HCT116 (cell line): ENCODE measurements around the gene THSD7B. TPM values are rescaled to one million over a fixed set of nuclear protein-coding genes. Genes with fewer than 3 reads are reported as not detected.

Experiments used
- ATAC-seq: fragments of 200-7000 bp; cut with Tn5 transposase; 2 replicates; pipeline ENCODE4 v1.9.1; 2020; ENCODE audit warnings: mild to moderate bottlenecking, moderate library complexity
- BruUV-seq: library from RNA; stranded (reverse); fragments of 400-500 nt; replicated peaks from 2 replicates; lab custom pipeline; 2021; lab: Mats Ljungman, UMichigan
- CTCF ChIA-PET: fragments of 300-600 bp; sonication (Branson Sonifier 250); formaldehyde crosslinking; loops from one replicate; lab custom pipeline; 2021; ENCODE audit warnings: antibody characterized with exemption; lab: Charles Lee
- POLR2A ChIA-PET: fragments of 300-600, 350-600 bp; sonication (Branson Sonifier 250); formaldehyde crosslinking; loops from one replicate; lab custom pipeline; 2021; ENCODE audit warnings: antibody characterized with exemption; lab: Charles Lee
- RAD21 ChIA-PET, 2 experiments: fragments of 300-600 bp; sonication (Branson Sonifier 250); formaldehyde crosslinking; loops; one replicate each; lab custom pipeline; 2023; ENCODE audit warnings: low total read pairs in 2 of 2; ENCODE audit not compliant: uncharacterized antibody in 2 of 2, unreplicated experiment in 2 of 2, low non-redundant PET in 1 of 2; lab: Charles Lee
- DNase-seq: peaks from one replicate; pipeline ENCODE4 v3.0.0-alpha.2; 2010; ENCODE audit warnings: low read depth, low spot score
- H2AFZ ChIP-seq: fragments of 200-600 bp; shearing (Covaris generic), sonication (generic); 2 replicates; pipeline ENCODE4 v1.6.1; 2017; ENCODE audit warnings: low read depth, mixed run types, mixed read lengths, antibody characterized with exemption, low read length; ENCODE audit not compliant: poor library complexity, severe bottlenecking
- H3K27ac ChIP-seq: 2 replicates; pipeline ENCODE4 v1.5.1; 2012; ENCODE audit warnings: low read depth, low read length
- H3K27me3 ChIP-seq: fragments of 200-600 bp; sonication (generic); 2 replicates; pipeline ENCODE4 v1.6.1; 2016; ENCODE audit warnings: mixed run types, low read length, mixed read lengths; ENCODE audit not compliant: insufficient read depth
- H3K36me3 ChIP-seq, 2 experiments: fragments of 200-500 bp in 1 of 2; fragments of 200-600 bp in 1 of 2; sonication (Bioruptor generic) in 1 of 2; sonication (generic) in 1 of 2; 2 replicates each; pipeline versions ENCODE4 v1.5.1 to v1.6.1; 2014 to 2016; ENCODE audit warnings: low read length in 2 of 2, inconsistent platforms in 1 of 2, mixed read lengths in 1 of 2, mixed run types in 1 of 2; ENCODE audit not compliant: insufficient read depth in 2 of 2, control insufficient read depth in 1 of 2
- H3K4me1 ChIP-seq, 2 experiments: fragments of 200-600 bp in 1 of 2; sonication (generic) in 1 of 2; 2 replicates each; pipeline versions ENCODE4 v1.5.1 to v1.6.1; 2012 to 2017; ENCODE audit warnings: low read length in 2 of 2, inconsistent platforms in 1 of 2, mild to moderate bottlenecking in 1 of 2, mixed read lengths in 1 of 2, mixed run types in 1 of 2, moderate library complexity in 1 of 2; ENCODE audit not compliant: insufficient read depth in 2 of 2, control insufficient read depth in 1 of 2
- H3K4me2 ChIP-seq: fragments of 200-600 bp; sonication (generic); 2 replicates; pipeline ENCODE4 v1.6.1; 2017; ENCODE audit warnings: mixed run types, low read length, mixed read lengths
- H3K4me3 ChIP-seq, 2 experiments: fragments of 200-600 bp in 1 of 2; sonication (generic) in 1 of 2; replicated peaks in 1 of 2; 2 replicates each; pipeline ENCODE4 v1.5.1; 2011 to 2016; ENCODE audit warnings: low read length in 2 of 2, control low read depth in 1 of 2, low read depth in 1 of 2, mild to moderate bottlenecking in 1 of 2, mixed read lengths in 1 of 2, mixed run types in 1 of 2
- H3K79me2 ChIP-seq: fragments of 200-600 bp; sonication (generic); 2 replicates; pipeline ENCODE4 v1.6.1; 2017; ENCODE audit warnings: mild to moderate bottlenecking, mixed run types, low read length, moderate library complexity, mixed read lengths; ENCODE audit not compliant: insufficient read depth
- H3K9ac ChIP-seq: fragments of 200-600 bp; sonication (generic); 2 replicates; pipeline ENCODE4 v1.6.1; 2016; ENCODE audit warnings: low read length, mixed read lengths
- H3K9me2 ChIP-seq: fragments of 200-600 bp; sonication (generic), shearing (Covaris generic); 2 replicates; pipeline ENCODE4 v1.6.1; 2017; ENCODE audit warnings: mixed run types, mild to moderate bottlenecking, moderate library complexity; ENCODE audit not compliant: insufficient read depth
- H3K9me3 ChIP-seq, 2 experiments: fragments of 200-500 bp in 1 of 2; fragments of 200-600 bp in 1 of 2; sonication (Bioruptor generic) in 1 of 2; sonication (generic) in 1 of 2; 2 replicates each; pipeline ENCODE4 v1.6.1; 2014 to 2017; ENCODE audit warnings: low read length in 2 of 2, mixed read lengths in 2 of 2, inconsistent platforms in 1 of 2, low read depth in 1 of 2, mild to moderate bottlenecking in 1 of 2, mixed run types in 1 of 2, moderate library complexity in 1 of 2; ENCODE audit not compliant: control insufficient read depth in 1 of 2, insufficient read depth in 1 of 2
- H4K20me1 ChIP-seq: fragments of 200-600 bp; sonication (generic), shearing (Covaris generic); 2 replicates; pipeline ENCODE4 v1.6.1; 2017; ENCODE audit warnings: mixed run types, mild to moderate bottlenecking, moderate library complexity; ENCODE audit not compliant: insufficient read depth
- CBX3 ChIP-seq: IDR thresholded peaks from 2 replicates; pipeline ENCODE4 v1.6.1; 2012; ENCODE audit warnings: low read depth
- CEBPB ChIP-seq: IDR thresholded peaks from 2 replicates; pipeline ENCODE4 v1.6.1; 2012; ENCODE audit warnings: low read depth
- EGR1 ChIP-seq: IDR thresholded peaks from 2 replicates; pipeline ENCODE4 v1.6.1; 2012; ENCODE audit warnings: low read depth
- ELF1 ChIP-seq: IDR thresholded peaks from 2 replicates; pipeline ENCODE4 v1.6.1; 2012; ENCODE audit warnings: low read depth, borderline replicate concordance
- EZH2phosphoT487 ChIP-seq: fragments of 200-600 bp; IDR thresholded peaks from 2 replicates; pipeline ENCODE4 v1.6.1; 2018; ENCODE audit warnings: antibody characterized with exemption, borderline replicate concordance
- JUND ChIP-seq: IDR thresholded peaks from 2 replicates; pipeline ENCODE4 v1.6.1; 2012
- POLR2A ChIP-seq: IDR thresholded peaks from 2 replicates; pipeline ENCODE4 v1.7.0; 2011; ENCODE audit warnings: borderline replicate concordance; ENCODE audit not compliant: insufficient read depth, insufficient read length; ENCODE audit errors: extremely low read depth
- RAD21 ChIP-seq: IDR thresholded peaks from 2 replicates; pipeline ENCODE4 v1.6.1; 2012; ENCODE audit warnings: low read depth, mild to moderate bottlenecking
- SIN3A ChIP-seq: IDR thresholded peaks from 2 replicates; pipeline ENCODE4 v1.6.1; 2012; ENCODE audit warnings: low read depth
- SRF ChIP-seq: IDR thresholded peaks from 2 replicates; pipeline ENCODE4 v1.6.1; 2012; ENCODE audit warnings: low read depth
- TCF7L2 ChIP-seq: IDR thresholded peaks from 2 replicates; pipeline ENCODE4 v1.7.0; 2011; ENCODE audit warnings: borderline replicate concordance, inconsistent platforms; ENCODE audit not compliant: insufficient read depth, insufficient read length; ENCODE audit errors: extremely low read depth
- ZNF274 ChIP-seq: fragments of 200-500 bp; sonication (Bioruptor generic); IDR thresholded peaks from 2 replicates; pipeline ENCODE4 v1.6.1; 2014; ENCODE audit warnings: mild to moderate bottlenecking, low read depth, low read length, inconsistent platforms
- intact Hi-C: fragments of 100-400 bp; cut with micrococcal nuclease; formaldehyde crosslinking; loops from 2 replicates; pipeline ENCODE4 v1.10.0; 2022
- total RNA-seq: library from RNA; stranded (reverse); gene quantifications from one replicate; pipeline ENCODE4 v1.2.1, GENCODE V29; 2021; ENCODE audit not compliant: unreplicated experiment
- TF ChIP-seq, protein P1 (sequence below): IDR thresholded peaks from 2 replicates; pipeline ENCODE4 v1.6.1; 2012; ENCODE audit warnings: low read depth
- TF ChIP-seq, protein P2 (sequence below), 3 experiments: fragments of 200-600 bp in 1 of 3; sonication (generic) in 1 of 3; IDR thresholded peaks in 2 of 3; conservative IDR thresholded peaks in 1 of 3; 2 replicates each; pipeline ENCODE4 v1.5.1; 2012 to 2017; ENCODE audit warnings: low read depth in 2 of 3, low read length in 2 of 3, antibody characterized with exemption in 1 of 3, borderline replicate concordance in 1 of 3, control low read depth in 1 of 3, mild to moderate bottlenecking in 1 of 3, mixed read lengths in 1 of 3, mixed run types in 1 of 3, moderate library complexity in 1 of 3; ENCODE audit not compliant: insufficient read depth in 1 of 3
- TF ChIP-seq, protein P3 (sequence below): IDR thresholded peaks from 2 replicates; pipeline ENCODE4 v1.6.1; 2011; ENCODE audit warnings: mild to moderate bottlenecking, low read length, moderate library complexity; ENCODE audit not compliant: insufficient replicate concordance; ENCODE audit errors: extremely low read depth

Gene THSD7B
- total RNA-seq, 1 experiment from 2014 or later: not detected

DNA sequence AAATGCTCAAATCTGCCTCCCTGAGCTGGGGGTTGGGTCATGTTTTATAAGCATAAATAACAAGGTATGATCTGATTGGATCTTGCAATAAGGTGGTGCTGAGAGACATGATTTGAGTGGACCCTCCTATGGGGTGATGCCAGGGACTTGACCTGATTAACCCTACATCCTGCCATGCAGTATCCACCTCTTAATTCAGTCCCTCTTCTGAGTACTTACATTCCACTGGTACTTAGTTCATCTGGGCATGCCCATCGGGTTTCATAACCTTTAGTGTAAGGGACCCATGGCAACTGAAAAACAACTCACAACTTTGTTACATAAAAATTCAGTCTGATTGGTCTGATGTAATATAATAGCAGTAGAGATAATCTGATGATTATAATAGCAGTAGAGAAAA, 801.0 kb downstream of the THSD7B start (continued):
- TF ChIP-seq, protein P1, sequence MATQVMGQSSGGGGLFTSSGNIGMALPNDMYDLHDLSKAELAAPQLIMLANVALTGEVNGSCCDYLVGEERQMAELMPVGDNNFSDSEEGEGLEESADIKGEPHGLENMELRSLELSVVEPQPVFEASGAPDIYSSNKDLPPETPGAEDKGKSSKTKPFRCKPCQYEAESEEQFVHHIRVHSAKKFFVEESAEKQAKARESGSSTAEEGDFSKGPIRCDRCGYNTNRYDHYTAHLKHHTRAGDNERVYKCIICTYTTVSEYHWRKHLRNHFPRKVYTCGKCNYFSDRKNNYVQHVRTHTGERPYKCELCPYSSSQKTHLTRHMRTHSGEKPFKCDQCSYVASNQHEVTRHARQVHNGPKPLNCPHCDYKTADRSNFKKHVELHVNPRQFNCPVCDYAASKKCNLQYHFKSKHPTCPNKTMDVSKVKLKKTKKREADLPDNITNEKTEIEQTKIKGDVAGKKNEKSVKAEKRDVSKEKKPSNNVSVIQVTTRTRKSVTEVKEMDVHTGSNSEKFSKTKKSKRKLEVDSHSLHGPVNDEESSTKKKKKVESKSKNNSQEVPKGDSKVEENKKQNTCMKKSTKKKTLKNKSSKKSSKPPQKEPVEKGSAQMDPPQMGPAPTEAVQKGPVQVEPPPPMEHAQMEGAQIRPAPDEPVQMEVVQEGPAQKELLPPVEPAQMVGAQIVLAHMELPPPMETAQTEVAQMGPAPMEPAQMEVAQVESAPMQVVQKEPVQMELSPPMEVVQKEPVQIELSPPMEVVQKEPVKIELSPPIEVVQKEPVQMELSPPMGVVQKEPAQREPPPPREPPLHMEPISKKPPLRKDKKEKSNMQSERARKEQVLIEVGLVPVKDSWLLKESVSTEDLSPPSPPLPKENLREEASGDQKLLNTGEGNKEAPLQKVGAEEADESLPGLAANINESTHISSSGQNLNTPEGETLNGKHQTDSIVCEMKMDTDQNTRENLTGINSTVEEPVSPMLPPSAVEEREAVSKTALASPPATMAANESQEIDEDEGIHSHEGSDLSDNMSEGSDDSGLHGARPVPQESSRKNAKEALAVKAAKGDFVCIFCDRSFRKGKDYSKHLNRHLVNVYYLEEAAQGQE: no peak
- TF ChIP-seq EGR1 (no peak), ZNF274 (no peak), EZH2phosphoT487 (no peak), SIN3A (no peak), POLR2A (no peak)

DNA sequence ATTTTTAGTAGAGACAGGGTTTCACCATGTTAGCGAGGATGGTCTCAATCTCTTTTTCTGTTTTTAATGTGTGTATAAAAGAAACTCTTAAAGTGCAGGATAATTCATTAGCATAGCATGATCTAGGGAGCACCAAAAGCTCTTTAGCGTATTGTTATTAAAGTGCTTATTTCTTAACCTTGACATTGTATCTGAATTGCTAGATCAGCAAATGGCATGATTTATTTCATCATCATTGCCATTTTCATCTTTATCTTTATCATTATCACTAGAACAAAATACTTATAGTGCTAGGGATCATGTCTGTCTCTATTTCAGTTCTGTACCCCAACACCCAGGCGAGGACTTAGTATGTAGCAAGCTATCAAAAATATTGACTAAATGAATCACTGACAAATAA, 805.1 kb downstream of the THSD7B start:
- Histone ChIP-seq H3K79me2 (no peaks in the 10 kb centered on the region), H3K27me3 (no peaks in the 10 kb centered on the region), H3K9me2 (no peaks in the 10 kb centered on the region), H3K4me2 (no peak overlapping the region), H4K20me1 (no peaks in the 10 kb centered on the region), H3K27ac (no peak overlapping the region), H2AFZ (no peak overlapping the region), H3K9me3 (no peaks in the 10 kb centered on the region), H3K9ac (no peak overlapping the region), H3K4me3 (no peak overlapping the region), H3K36me3 (no peaks in the 10 kb centered on the region), H3K4me1 (no peaks in the 10 kb centered on the region)
- no peak for ATAC-seq
- ChIA-PET RAD21 (no interaction called here), POLR2A (no interaction called here), CTCF (no interaction called here)
- intact Hi-C loops: no loop called here
- DNase-seq: no peak
- BruUV-seq: no TSS peak
- no peak for TF ChIP-seq CBX3
- no peak for TF ChIP-seq TCF7L2
- TF ChIP-seq, protein P2, sequence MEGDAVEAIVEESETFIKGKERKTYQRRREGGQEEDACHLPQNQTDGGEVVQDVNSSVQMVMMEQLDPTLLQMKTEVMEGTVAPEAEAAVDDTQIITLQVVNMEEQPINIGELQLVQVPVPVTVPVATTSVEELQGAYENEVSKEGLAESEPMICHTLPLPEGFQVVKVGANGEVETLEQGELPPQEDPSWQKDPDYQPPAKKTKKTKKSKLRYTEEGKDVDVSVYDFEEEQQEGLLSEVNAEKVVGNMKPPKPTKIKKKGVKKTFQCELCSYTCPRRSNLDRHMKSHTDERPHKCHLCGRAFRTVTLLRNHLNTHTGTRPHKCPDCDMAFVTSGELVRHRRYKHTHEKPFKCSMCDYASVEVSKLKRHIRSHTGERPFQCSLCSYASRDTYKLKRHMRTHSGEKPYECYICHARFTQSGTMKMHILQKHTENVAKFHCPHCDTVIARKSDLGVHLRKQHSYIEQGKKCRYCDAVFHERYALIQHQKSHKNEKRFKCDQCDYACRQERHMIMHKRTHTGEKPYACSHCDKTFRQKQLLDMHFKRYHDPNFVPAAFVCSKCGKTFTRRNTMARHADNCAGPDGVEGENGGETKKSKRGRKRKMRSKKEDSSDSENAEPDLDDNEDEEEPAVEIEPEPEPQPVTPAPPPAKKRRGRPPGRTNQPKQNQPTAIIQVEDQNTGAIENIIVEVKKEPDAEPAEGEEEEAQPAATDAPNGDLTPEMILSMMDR (IDR thresholded peaks at IDR 0.05 in 2 of 3, conservative IDR thresholded peaks at IDR 0.05 in 1 of 3; ENCODE audit: borderline replicate concordance in 1 of 3, insufficient read depth in 1 of 3, low read depth in 2 of 3, low read length in 2 of 3): no peak
- TF ChIP-seq JUND: no peak
- TF ChIP-seq POLR2A: no peak
- TF ChIP-seq ELF1: no peak
- TF ChIP-seq, protein P3, sequence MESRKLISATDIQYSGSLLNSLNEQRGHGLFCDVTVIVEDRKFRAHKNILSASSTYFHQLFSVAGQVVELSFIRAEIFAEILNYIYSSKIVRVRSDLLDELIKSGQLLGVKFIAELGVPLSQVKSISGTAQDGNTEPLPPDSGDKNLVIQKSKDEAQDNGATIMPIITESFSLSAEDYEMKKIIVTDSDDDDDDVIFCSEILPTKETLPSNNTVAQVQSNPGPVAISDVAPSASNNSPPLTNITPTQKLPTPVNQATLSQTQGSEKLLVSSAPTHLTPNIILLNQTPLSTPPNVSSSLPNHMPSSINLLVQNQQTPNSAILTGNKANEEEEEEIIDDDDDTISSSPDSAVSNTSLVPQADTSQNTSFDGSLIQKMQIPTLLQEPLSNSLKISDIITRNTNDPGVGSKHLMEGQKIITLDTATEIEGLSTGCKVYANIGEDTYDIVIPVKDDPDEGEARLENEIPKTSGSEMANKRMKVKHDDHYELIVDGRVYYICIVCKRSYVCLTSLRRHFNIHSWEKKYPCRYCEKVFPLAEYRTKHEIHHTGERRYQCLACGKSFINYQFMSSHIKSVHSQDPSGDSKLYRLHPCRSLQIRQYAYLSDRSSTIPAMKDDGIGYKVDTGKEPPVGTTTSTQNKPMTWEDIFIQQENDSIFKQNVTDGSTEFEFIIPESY: no peak
- TF ChIP-seq, protein P1: no peak
- TF ChIP-seq RAD21: no peak
- no peak for TF ChIP-seq SRF
- TF ChIP-seq CEBPB: no peak
